Astrocyte (in vitro differentiated cells and primary cell): ENCODE measurements around the gene WDR93. TPM values are rescaled to one million over a fixed set of nuclear protein-coding genes. Genes with fewer than 3 reads are reported as not detected.

Experiments
- DNase-seq: peaks from one replicate; pipeline ENCODE4 v3.0.0-alpha.2; 2010; ENCODE audit warnings: low read depth
- FAIRE-seq: peaks from 2 replicates; lab custom pipeline; 2011; peaks lifted over from hg19 to GRCh38; lab: Jason Lieb, UNC
- H2AFZ ChIP-seq: 2 replicates; pipeline ENCODE4 v1.6.0; 2012; ENCODE audit warnings: low read depth, low read length, inconsistent platforms
- H3K27ac ChIP-seq: 2 replicates; pipeline ENCODE4 v1.5.1; 2011; ENCODE audit warnings: low read depth, low read length, inconsistent platforms
- H3K27me3 ChIP-seq: 2 replicates; pipeline ENCODE4 v1.6.0; 2011; ENCODE audit warnings: low read length, inconsistent platforms; ENCODE audit not compliant: insufficient read depth
- H3K36me3 ChIP-seq: 2 replicates; pipeline ENCODE4 v1.5.1; 2011; ENCODE audit warnings: low read length, inconsistent platforms; ENCODE audit not compliant: insufficient read depth
- H3K4me1 ChIP-seq: 2 replicates; pipeline ENCODE4 v1.5.1; 2011; ENCODE audit warnings: low read length, inconsistent platforms; ENCODE audit not compliant: insufficient read depth
- H3K4me2 ChIP-seq: 2 replicates; pipeline ENCODE4 v1.6.0; 2012; ENCODE audit warnings: low read length, inconsistent platforms
- H3K4me3 ChIP-seq: 2 replicates; pipeline ENCODE4 v1.5.1; 2011; ENCODE audit warnings: low read depth, mild to moderate bottlenecking, low read length, inconsistent platforms; ENCODE audit not compliant: insufficient read depth
- H3K79me2 ChIP-seq: 2 replicates; pipeline ENCODE4 v1.6.0; 2012; ENCODE audit warnings: mild to moderate bottlenecking, low read length, inconsistent platforms; ENCODE audit not compliant: insufficient read depth
- H3K9ac ChIP-seq: 2 replicates; pipeline ENCODE4 v1.6.0; 2012; ENCODE audit warnings: mild to moderate bottlenecking, low read length, inconsistent platforms
- H3K9me3 ChIP-seq: 2 replicates; pipeline ENCODE4 v1.5.1; 2012; ENCODE audit warnings: low read depth, mild to moderate bottlenecking, low read length, inconsistent platforms; ENCODE audit not compliant: insufficient read depth
- H4K20me1 ChIP-seq: 2 replicates; pipeline ENCODE4 v1.6.0; 2012; ENCODE audit warnings: low read length, inconsistent platforms; ENCODE audit not compliant: insufficient read depth
- H3K27ac Mint-ChIP-seq: one replicate; pipeline ENCODE4 v1.8.0; 2021; ENCODE audit warnings: mild to moderate bottlenecking, mixed read lengths; ENCODE audit not compliant: unreplicated experiment
- H3K27me3 Mint-ChIP-seq: one replicate; pipeline ENCODE4 v1.8.0; 2021; ENCODE audit warnings: low read depth, mixed read lengths; ENCODE audit not compliant: unreplicated experiment
- H3K36me3 Mint-ChIP-seq: one replicate; pipeline ENCODE4 v1.8.0; 2021; ENCODE audit warnings: low read depth, mixed read lengths; ENCODE audit not compliant: unreplicated experiment
- H3K4me1 Mint-ChIP-seq: one replicate; pipeline ENCODE4 v1.8.0; 2021; ENCODE audit warnings: low read depth, mixed read lengths; ENCODE audit not compliant: unreplicated experiment
- H3K4me3 Mint-ChIP-seq: one replicate; pipeline ENCODE4 v1.8.0; 2021; ENCODE audit warnings: mild to moderate bottlenecking, moderate library complexity, mixed read lengths; ENCODE audit not compliant: unreplicated experiment
- H3K9me3 Mint-ChIP-seq: one replicate; pipeline ENCODE4 v1.8.0; 2021; ENCODE audit warnings: mild to moderate bottlenecking, mixed read lengths; ENCODE audit not compliant: unreplicated experiment
- EZH2 ChIP-seq: IDR thresholded peaks from 2 replicates; pipeline ENCODE4 v1.6.1; 2012; ENCODE audit warnings: mild to moderate bottlenecking, low read length, inconsistent platforms; ENCODE audit not compliant: insufficient read depth
- total RNA-seq: library from RNA; stranded (reverse); gene quantifications from 2 replicates; pipeline ENCODE4 v1.2.1, GENCODE V29; 2021
- TF ChIP-seq, protein P1 (sequence below): IDR thresholded peaks from 2 replicates; pipeline ENCODE4 v1.5.1; 2011; ENCODE audit warnings: low read depth, mild to moderate bottlenecking, inconsistent platforms, low read length, moderate library complexity; ENCODE audit not compliant: insufficient read depth

WDR93 gene
- total RNA-seq, 1 donor from 2014 or later: not detected

DNA sequence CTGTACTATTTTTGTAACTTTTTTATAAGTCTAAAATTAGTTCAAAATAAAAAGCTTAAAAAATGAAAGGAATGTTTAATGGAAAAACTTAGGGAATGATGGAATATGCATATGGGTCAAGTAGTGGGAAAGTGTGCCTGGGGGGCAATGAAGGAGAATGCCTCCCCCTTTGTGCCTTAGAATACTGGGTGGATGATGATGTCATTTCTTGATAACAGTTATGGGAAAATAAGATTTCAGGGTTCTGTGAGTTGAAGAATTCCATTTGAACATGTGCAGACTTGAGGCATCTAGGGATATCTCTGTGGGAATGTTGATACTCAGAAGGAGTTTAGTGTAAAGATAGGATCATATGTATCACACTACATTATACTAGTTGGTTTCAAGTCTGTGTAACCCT is 13.8 kb downstream of the WDR93 start:
- FAIRE-seq: no peak

DNA sequence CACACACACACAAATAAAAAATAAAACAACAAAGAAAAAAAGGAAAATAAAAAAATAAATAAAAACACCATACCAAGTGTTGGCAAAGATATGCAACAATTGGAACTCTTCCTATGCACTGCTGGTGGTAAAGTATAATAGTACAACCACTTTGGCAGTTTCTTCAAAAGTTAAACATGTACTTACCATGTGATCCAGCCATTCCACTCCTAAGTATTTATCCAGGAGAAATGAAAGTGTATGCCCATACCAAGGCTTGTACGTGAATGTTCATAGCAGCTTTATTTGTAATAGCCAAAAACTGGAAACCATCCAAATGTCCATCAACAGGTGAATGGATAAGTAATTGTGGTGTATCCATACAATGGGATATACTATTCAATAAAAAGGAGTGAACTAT is 17.0 kb downstream of the WDR93 start:
- H3K27me3 ChIP-seq: peaks cover 15% of the 10 kb centered on the region
- H3K27ac Mint-ChIP-seq: no peak overlapping the region
- H4K20me1 ChIP-seq: no peaks in the 10 kb centered on the region
- no peak overlapping the region for H3K4me3 Mint-ChIP-seq
- no peak overlapping the region for H3K9ac ChIP-seq
- H3K36me3 Mint-ChIP-seq: no peaks in the 10 kb centered on the region
- H3K4me1 Mint-ChIP-seq: no peaks in the 10 kb centered on the region
- TF ChIP-seq, protein P1, sequence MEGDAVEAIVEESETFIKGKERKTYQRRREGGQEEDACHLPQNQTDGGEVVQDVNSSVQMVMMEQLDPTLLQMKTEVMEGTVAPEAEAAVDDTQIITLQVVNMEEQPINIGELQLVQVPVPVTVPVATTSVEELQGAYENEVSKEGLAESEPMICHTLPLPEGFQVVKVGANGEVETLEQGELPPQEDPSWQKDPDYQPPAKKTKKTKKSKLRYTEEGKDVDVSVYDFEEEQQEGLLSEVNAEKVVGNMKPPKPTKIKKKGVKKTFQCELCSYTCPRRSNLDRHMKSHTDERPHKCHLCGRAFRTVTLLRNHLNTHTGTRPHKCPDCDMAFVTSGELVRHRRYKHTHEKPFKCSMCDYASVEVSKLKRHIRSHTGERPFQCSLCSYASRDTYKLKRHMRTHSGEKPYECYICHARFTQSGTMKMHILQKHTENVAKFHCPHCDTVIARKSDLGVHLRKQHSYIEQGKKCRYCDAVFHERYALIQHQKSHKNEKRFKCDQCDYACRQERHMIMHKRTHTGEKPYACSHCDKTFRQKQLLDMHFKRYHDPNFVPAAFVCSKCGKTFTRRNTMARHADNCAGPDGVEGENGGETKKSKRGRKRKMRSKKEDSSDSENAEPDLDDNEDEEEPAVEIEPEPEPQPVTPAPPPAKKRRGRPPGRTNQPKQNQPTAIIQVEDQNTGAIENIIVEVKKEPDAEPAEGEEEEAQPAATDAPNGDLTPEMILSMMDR: no peak
- no peak for TF ChIP-seq EZH2
- no peak overlapping the region for H2AFZ ChIP-seq
- H3K9me3 ChIP-seq: no peaks in the 10 kb centered on the region
- H3K9me3 Mint-ChIP-seq: peaks cover 3% of the 10 kb centered on the region
- H3K27ac ChIP-seq: no peak overlapping the region
- no peaks in the 10 kb centered on the region for H3K36me3 ChIP-seq
- H3K4me2 ChIP-seq: no peak overlapping the region
- peaks cover 13% of the 10 kb centered on the region for H3K27me3 Mint-ChIP-seq
- no peaks in the 10 kb centered on the region for H3K79me2 ChIP-seq
- H3K4me3 ChIP-seq: no peak overlapping the region
- no peak for DNase-seq
- no peak for FAIRE-seq
- H3K4me1 ChIP-seq: no peaks in the 10 kb centered on the region

More for the DNA sequence above, 13.8 kb downstream of the WDR93 start:
- Histone ChIP-seq H3K36me3 (no peaks in the 10 kb centered on the region), H3K4me1 (no peaks in the 10 kb centered on the region), H3K4me2 (no peak overlapping the region), H4K20me1 (no peaks in the 10 kb centered on the region), H3K27me3 (peaks cover 14% of the 10 kb centered on the region), H3K9me3 (no peaks in the 10 kb centered on the region), H2AFZ (no peak overlapping the region), H3K79me2 (no peaks in the 10 kb centered on the region), H3K4me3 (no peak overlapping the region), H3K27ac (no peak overlapping the region), H3K9ac (no peak overlapping the region)
- no peaks in the 10 kb centered on the region for H3K4me1 Mint-ChIP-seq
- peaks cover 23% of the 10 kb centered on the region for H3K27me3 Mint-ChIP-seq
- H3K4me3 Mint-ChIP-seq: no peak overlapping the region
- peaks cover 3% of the 10 kb centered on the region for H3K9me3 Mint-ChIP-seq
- no peak overlapping the region for H3K27ac Mint-ChIP-seq
- H3K36me3 Mint-ChIP-seq: no peaks in the 10 kb centered on the region
- TF ChIP-seq, protein P1: no peak
- no peak for TF ChIP-seq EZH2
- no peak for DNase-seq

DNA sequence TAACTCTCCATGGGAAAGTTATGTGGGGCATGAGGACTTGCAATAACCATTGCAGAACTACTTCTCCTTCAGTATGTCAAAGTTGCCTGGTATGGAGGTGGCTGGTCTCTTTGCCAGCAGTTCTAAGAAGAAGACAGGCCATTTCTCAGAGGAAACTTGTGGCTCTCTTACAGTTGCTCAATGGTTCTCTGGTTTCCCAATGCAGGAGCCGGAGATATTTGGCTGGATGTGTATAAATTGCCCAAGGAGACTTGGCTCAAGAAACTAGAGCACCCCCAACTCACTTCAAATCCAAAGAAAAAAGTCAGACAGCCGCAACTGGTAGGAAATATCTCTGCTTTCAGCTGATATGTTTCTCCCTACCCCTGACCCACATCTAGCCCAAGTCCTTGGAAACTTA is 24.2 kb downstream of the WDR93 start:
- Histone ChIP-seq H4K20me1 (no peaks in the 10 kb centered on the region), H3K79me2 (no peaks in the 10 kb centered on the region), H3K4me3 (no peak overlapping the region), H3K4me2 (no peak overlapping the region), H2AFZ (no peak overlapping the region), H3K4me1 (no peaks in the 10 kb centered on the region), H3K9ac (no peak overlapping the region), H3K27me3 (peaks cover 5% of the 10 kb centered on the region), H3K36me3 (no peaks in the 10 kb centered on the region), H3K9me3 (no peaks in the 10 kb centered on the region), H3K27ac (no peak overlapping the region)
- no peak for FAIRE-seq
- Mint-ChIP-seq H3K27ac (no peak overlapping the region), H3K4me1 (no peaks in the 10 kb centered on the region), H3K36me3 (no peaks in the 10 kb centered on the region), H3K27me3 (peaks cover 2% of the 10 kb centered on the region), H3K9me3 (no peaks in the 10 kb centered on the region), H3K4me3 (no peak overlapping the region)
- DNase-seq: no peak
- no peak for TF ChIP-seq EZH2
- TF ChIP-seq, protein P1: no peak
